Omental fat pad (tissue), 4 donors: ENCODE measurements around the gene PDLIM4. TPM values are rescaled to one million over a fixed set of nuclear protein-coding genes. Genes with fewer than 3 reads are reported as not detected.

ENCODE experiments used
- ATAC-seq: fragments of 150-250 bp; one replicate; pipeline ENCODE4 v1.9.1; 2016; ENCODE audit warnings: mild to moderate bottlenecking, moderate library complexity; ENCODE audit not compliant: low FRiP score
- DNase-seq: peaks from one replicate; pipeline ENCODE4 v3.0.0-alpha.2; 2019; ENCODE audit warnings: low spot score
- total RNA-seq, 4 donors: library from RNA; depleted of rRNA; stranded (reverse); fragments of >200 nt; gene quantifications; one replicate each; pipeline ENCODE4 v1.1.0, GENCODE V29; 2016
- TF ChIP-seq, protein P1 (sequence below), 3 donors: fragments of 450-650 bp; IDR thresholded peaks; one replicate each; pipeline ENCODE4 v1.5.1; 2016 to 2017; ENCODE audit warnings: antibody characterized with exemption in 3 of 3, mild to moderate bottlenecking in 3 of 3, moderate library complexity in 2 of 3

Gene PDLIM4
- total RNA-seq, 4 donors from 2014 or later, result 19.5 to 89.5 (median 23.4) TPM

DNA sequence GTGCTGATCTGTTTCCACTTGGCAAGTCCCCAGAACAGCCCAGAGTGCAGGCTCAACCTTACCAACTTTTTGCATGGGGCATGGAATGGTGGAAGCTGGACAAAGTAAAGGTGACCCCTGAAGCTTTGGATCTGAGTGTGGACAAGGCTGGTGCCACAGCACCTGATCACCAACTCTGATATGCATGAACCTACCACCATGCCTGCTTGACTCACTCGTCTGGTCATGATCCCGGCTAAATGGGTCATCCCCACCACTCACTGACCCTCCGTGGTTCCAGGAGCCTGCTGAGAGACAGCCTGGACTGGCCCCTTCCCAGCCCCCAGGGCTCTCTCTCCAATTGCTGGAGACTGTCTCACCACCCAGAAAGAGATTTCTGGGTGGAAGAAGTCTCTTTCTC lies 22.3 kb downstream of the PDLIM4 start:
- DNase-seq (no peak), ATAC-seq (peak; percentile 21)
- TF ChIP-seq, protein P1, sequence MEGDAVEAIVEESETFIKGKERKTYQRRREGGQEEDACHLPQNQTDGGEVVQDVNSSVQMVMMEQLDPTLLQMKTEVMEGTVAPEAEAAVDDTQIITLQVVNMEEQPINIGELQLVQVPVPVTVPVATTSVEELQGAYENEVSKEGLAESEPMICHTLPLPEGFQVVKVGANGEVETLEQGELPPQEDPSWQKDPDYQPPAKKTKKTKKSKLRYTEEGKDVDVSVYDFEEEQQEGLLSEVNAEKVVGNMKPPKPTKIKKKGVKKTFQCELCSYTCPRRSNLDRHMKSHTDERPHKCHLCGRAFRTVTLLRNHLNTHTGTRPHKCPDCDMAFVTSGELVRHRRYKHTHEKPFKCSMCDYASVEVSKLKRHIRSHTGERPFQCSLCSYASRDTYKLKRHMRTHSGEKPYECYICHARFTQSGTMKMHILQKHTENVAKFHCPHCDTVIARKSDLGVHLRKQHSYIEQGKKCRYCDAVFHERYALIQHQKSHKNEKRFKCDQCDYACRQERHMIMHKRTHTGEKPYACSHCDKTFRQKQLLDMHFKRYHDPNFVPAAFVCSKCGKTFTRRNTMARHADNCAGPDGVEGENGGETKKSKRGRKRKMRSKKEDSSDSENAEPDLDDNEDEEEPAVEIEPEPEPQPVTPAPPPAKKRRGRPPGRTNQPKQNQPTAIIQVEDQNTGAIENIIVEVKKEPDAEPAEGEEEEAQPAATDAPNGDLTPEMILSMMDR (IDR thresholded peaks at IDR 0.05), result no peak

DNA sequence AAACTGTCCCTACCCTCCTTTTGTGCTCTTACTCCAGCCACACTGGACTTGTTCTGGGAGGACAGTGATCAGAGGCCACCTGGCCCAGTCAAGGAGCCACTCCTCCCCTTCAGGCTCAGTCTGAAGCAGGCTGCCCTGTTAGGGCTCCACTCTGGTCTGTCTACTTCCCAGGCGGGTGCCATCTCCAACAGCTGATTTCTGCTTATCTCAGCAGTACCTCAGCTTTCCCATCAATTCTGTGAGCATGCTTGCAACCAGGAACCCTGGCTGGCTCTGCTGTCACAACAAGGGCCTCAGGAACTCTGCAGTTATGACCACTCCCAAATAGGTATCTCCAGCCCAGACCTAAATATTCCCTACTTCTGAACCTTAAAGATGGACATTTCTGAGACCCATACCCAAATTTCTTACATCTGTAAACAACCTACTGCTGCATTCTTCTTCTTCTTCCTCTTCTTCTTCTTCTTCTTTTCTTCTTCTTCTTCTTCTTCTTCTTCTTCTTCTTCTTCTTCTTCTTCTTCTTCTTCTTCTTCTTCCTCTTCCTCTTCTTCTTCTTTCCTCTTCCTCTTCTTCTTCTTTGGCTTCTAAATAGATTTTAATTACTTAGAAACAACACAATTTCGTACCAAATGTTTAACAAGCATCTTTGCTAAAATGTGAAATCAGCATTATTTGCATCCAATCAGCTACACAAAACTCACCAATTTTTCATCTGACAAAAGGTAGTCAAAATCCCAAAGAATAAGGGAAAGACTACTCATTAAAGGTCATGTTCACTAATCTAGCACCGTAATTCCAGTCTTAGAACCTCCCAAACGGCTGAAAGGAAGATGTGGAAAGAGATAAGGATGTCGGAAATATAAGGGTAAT lies 23.1 kb downstream of the PDLIM4 start:
- no peak for ATAC-seq
- TF ChIP-seq, protein P1 (IDR thresholded peaks at IDR 0.05), result no peak
- DNase-seq, result no peak

GRCh38 chr5:132281856-132282614 lies 24.5 kb downstream of the PDLIM4 start:
- no peak for DNase-seq
- no peak for ATAC-seq
- TF ChIP-seq, protein P1 (IDR thresholded peaks at IDR 0.05), result no peak

DNA sequence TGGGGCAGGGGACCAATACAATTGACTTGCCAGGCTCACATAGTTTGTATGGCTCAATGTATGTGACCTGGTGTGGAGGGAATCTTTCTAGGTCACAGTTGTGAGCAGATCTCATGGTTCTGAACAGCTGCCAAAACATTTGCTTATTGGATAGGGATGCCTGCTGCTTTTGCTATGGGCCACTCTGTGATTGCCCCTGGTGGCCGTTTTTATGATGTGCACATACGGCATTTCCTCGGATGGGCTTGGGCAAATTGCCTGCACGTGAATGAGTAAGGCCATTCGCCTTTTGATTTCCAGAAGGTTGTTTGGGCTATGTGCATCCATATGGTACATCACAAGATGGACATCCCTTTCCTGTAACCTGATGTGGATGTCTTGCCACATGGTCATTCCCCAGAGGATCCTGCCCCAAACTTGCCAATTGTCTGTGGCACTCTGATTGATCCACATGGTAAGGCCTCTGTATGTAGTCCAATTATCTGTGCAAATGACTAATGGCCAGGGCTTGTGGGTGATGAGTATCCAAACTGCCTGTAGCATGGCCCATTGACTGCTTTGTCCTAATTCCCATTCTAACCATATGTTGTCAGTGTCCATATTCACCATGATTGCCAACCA lies 26.0 kb downstream of the PDLIM4 start:
- DNase-seq (no peak), ATAC-seq (no peak)
- TF ChIP-seq, protein P1 (IDR thresholded peaks at IDR 0.05), result no peak

DNA sequence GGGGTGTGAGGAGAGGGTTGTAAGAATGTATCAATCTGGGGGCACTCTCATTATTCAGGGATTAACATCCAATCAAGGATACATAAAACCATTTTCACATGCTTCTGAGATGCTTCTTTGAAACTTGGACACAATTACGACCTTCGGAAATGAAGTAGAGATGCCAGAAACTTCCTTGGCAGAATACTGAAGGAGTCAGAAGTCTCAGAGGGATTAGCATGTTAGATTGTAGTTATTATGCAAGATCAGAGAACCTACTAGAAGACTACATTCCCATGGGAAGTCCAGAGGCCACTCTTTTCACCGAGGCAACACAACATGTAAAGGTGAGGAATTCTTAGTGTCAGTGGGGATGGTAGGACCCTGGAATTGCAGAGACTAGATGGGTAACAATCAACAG lies 31.6 kb downstream of the PDLIM4 start:
- TF ChIP-seq, protein P1 (IDR thresholded peaks at IDR 0.05), result no peak
- DNase-seq (no peak), ATAC-seq (no peak)

- no peak for ATAC-seq
- TF ChIP-seq, protein P1 (IDR thresholded peaks at IDR 0.05), result no peak
- no peak for DNase-seq
Measured at GRCh38 chr5:132291026-132291425, 33.5 kb downstream of the PDLIM4 start.
